Neuronal stem cell (in vitro differentiated cells): ENCODE results near the gene CGB7.

Experiments used
- DNase-seq: peaks from one replicate; pipeline ENCODE4 v3.0.0-alpha.2; 2013; ENCODE audit warnings: low spot score
- H2AFZ ChIP-seq: one replicate; pipeline ENCODE4 v1.6.1; 2013; ENCODE audit warnings: mild to moderate bottlenecking, low read length, inconsistent platforms
- H2AK5ac ChIP-seq: 2 replicates; pipeline ENCODE4 v1.6.1; 2013; ENCODE audit warnings: low read depth, mild to moderate bottlenecking, inconsistent platforms, low read length, moderate library complexity, mixed read lengths
- H2BK120ac ChIP-seq: 2 replicates; pipeline ENCODE4 v1.6.1; 2013; ENCODE audit warnings: low read depth, mild to moderate bottlenecking, inconsistent platforms, low read length, moderate library complexity, mixed read lengths
- H2BK12ac ChIP-seq: one replicate; pipeline ENCODE4 v1.6.1; 2013; ENCODE audit warnings: low read length, inconsistent platforms
- H2BK15ac ChIP-seq: 2 replicates; pipeline ENCODE4 v1.6.1; 2013; ENCODE audit warnings: mild to moderate bottlenecking, low read length, inconsistent platforms, mixed read lengths
- H2BK5ac ChIP-seq: one replicate; pipeline ENCODE4 v1.6.1; 2013; ENCODE audit warnings: inconsistent platforms, mild to moderate bottlenecking, low read length, moderate library complexity
- H3K14ac ChIP-seq: one replicate; pipeline ENCODE4 v1.6.1; 2013; ENCODE audit warnings: low read length, inconsistent platforms
- H3K18ac ChIP-seq: 2 replicates; pipeline ENCODE4 v1.6.1; 2013; ENCODE audit warnings: low read length, inconsistent platforms
- H3K23ac ChIP-seq: 2 replicates; pipeline ENCODE4 v1.6.1; 2013; ENCODE audit warnings: low read depth, mild to moderate bottlenecking, mixed read lengths, low read length, inconsistent platforms; ENCODE audit not compliant: poor library complexity
- H3K27ac ChIP-seq: replicated peaks from 3 replicates; pipeline ENCODE4 v1.5.1; 2013; ENCODE audit warnings: low read length, inconsistent platforms
- H3K27me3 ChIP-seq, 3 experiments: 2 replicates each; pipeline ENCODE4 v1.6.1; 2013; ENCODE audit warnings: low read length in 3 of 3, mild to moderate bottlenecking in 2 of 3, inconsistent platforms in 1 of 3, low read depth in 1 of 3, mixed read lengths in 1 of 3, moderate library complexity in 1 of 3; ENCODE audit not compliant: control insufficient read depth in 3 of 3, insufficient read depth in 3 of 3
- H3K36me3 ChIP-seq, 2 donors: replicated peaks in 1 of 2; 2 replicates each; pipeline ENCODE4 v1.6.1; 2013; ENCODE audit warnings: low read length in 2 of 2; ENCODE audit not compliant: control insufficient read depth in 2 of 2, insufficient read depth in 2 of 2
- H3K4ac ChIP-seq: 2 replicates; pipeline ENCODE4 v1.6.1; 2013; ENCODE audit warnings: inconsistent platforms, mild to moderate bottlenecking, low read length, moderate library complexity
- H3K4me1 ChIP-seq, 2 donors: 1 replicate in 1 of 2; 2 replicates in 1 of 2; pipeline ENCODE4 v1.6.1; 2013; ENCODE audit warnings: low read length in 2 of 2, low read depth in 1 of 2; ENCODE audit not compliant: control insufficient read depth in 2 of 2, insufficient read depth in 1 of 2
- H3K4me2 ChIP-seq: one replicate; pipeline ENCODE4 v1.6.1; 2013; ENCODE audit warnings: mild to moderate bottlenecking, low read length, inconsistent platforms; ENCODE audit not compliant: insufficient read depth, poor library complexity, severe bottlenecking
- H3K4me3 ChIP-seq, 2 donors: 2 replicates each; pipeline ENCODE4 v1.5.1; 2013; ENCODE audit warnings: low read length in 2 of 2, mild to moderate bottlenecking in 2 of 2, inconsistent platforms in 1 of 2, moderate library complexity in 1 of 2
- H3K79me1 ChIP-seq: one replicate; pipeline ENCODE4 v1.6.1; 2013; ENCODE audit warnings: low read depth, mild to moderate bottlenecking, inconsistent platforms, low read length, moderate library complexity
- H3K9ac ChIP-seq: one replicate; pipeline ENCODE4 v1.6.1; 2013; ENCODE audit warnings: mild to moderate bottlenecking, low read depth, low read length, inconsistent platforms; ENCODE audit not compliant: poor library complexity
- H3K9me3 ChIP-seq, 2 donors: replicated peaks in 1 of 2; 2 replicates each; pipeline versions ENCODE3 to v1.6.1; 2013; ENCODE audit warnings: low read length in 2 of 2, mild to moderate bottlenecking in 2 of 2, inconsistent platforms in 1 of 2, low read depth in 1 of 2, mixed read lengths in 1 of 2, moderate library complexity in 1 of 2; ENCODE audit not compliant: control insufficient read depth in 2 of 2, insufficient read depth in 1 of 2
- H4K8ac ChIP-seq: one replicate; pipeline ENCODE4 v1.6.1; 2013; ENCODE audit warnings: low read depth, mild to moderate bottlenecking, inconsistent platforms, low read length, moderate library complexity
- H4K91ac ChIP-seq: one replicate; pipeline ENCODE4 v1.6.1; 2013; ENCODE audit warnings: low read length, low read depth, mild to moderate bottlenecking, inconsistent platforms; ENCODE audit not compliant: poor library complexity
- WGBS, 2 donors: extraction: QIAGEN DNeasy Blood & Tissue Kit; methylation state at CpG; one replicate each; pipeline ENCODE4 v1.1.7; 2013; ENCODE audit warnings: missing lambda C conversion rate in 2 of 2, mixed read lengths in 1 of 2; ENCODE audit not compliant: insufficient read length in 2 of 2, insufficient replicate concordance in 1 of 2; ENCODE audit errors: extremely low coverage in 2 of 2; 5-methylcytosine and 5-hydroxymethylcytosine counted together

Gene CGB7

GRCh38 chr19:49073514-49074378 lies 16.2 kb upstream of the CGB7 start:
- WGBS, 2 donors = no CpG with 5 or more reads among the region's 23 CpGs
- H3K9me3 ChIP-seq = peaks cover 12 to 17% of the 10 kb centered on the region in 2 donors
- no peak overlapping the region for H3K14ac ChIP-seq
- no peak overlapping the region for H3K4me2 ChIP-seq
- no peak overlapping the region for H2AK5ac ChIP-seq
- no peak overlapping the region for H2BK12ac ChIP-seq
- H3K4ac ChIP-seq = no peak overlapping the region
- no peak overlapping the region for H2BK120ac ChIP-seq
- H3K23ac ChIP-seq = no peak overlapping the region
- H3K4me1 ChIP-seq = no peaks in the 10 kb centered on the region
- H3K36me3 ChIP-seq = no peaks in the 10 kb centered on the region
- H3K9ac ChIP-seq = no peak overlapping the region
- peaks cover 17 to 52% (median 50%) of the 10 kb centered on the region in 3 experiments for H3K27me3 ChIP-seq
- H3K27ac ChIP-seq = no peak overlapping the region
- H2BK15ac ChIP-seq = no peak overlapping the region
- no peak overlapping the region for H2AFZ ChIP-seq
- no peak overlapping the region for H3K18ac ChIP-seq
- DNase-seq = no peak
- H3K4me3 ChIP-seq = no peak overlapping the region
- no peak overlapping the region for H4K8ac ChIP-seq
- H4K91ac ChIP-seq = no peak overlapping the region
- H3K79me1 ChIP-seq = no peaks in the 10 kb centered on the region
- H2BK5ac ChIP-seq = no peak overlapping the region

GRCh38 chr19:49071860-49072547 lies 14.5 kb upstream of the CGB7 start:
- Histone ChIP-seq H4K91ac (no peak overlapping the region), H3K27ac (no peak overlapping the region), H2BK15ac (no peak overlapping the region), H2BK5ac (no peak overlapping the region), H2BK12ac (no peak overlapping the region), H3K4me2 (peak overlapping the region; percentile 11), H2AK5ac (peak overlapping the region; percentile 90), H3K18ac (peak overlapping the region; percentile 87), H2BK120ac (no peak overlapping the region), H3K14ac (peak overlapping the region; percentile 8), H3K9ac (peak overlapping the region; percentile 30), H3K36me3 (no peaks in the 10 kb centered on the region), H3K23ac (peak overlapping the region; percentile 96), H3K4me3 (peak overlapping the region in 1 of 2 donors; percentile 0), H3K79me1 (no peaks in the 10 kb centered on the region), H3K9me3 (peaks cover 12 to 17% of the 10 kb centered on the region in 2 donors), H3K4me1 (no peaks in the 10 kb centered on the region), H3K27me3 (peaks cover 17 to 63% (median 54%) of the 10 kb centered on the region in 3 experiments), H4K8ac (no peak overlapping the region), H2AFZ (peak overlapping the region; percentile 79), H3K4ac (no peak overlapping the region)
- WGBS, 2 donors = no CpG with 5 or more reads among the region's 93 CpGs
- DNase-seq = peak; percentile 48

- WGBS, 2 donors = no CpG with 5 or more reads among the region's 21 CpGs
- no peaks in the 10 kb centered on the region for H3K36me3 ChIP-seq
- H3K4me2 ChIP-seq = no peak overlapping the region
These were observed 12.9 kb upstream of the CGB7 start for GRCh38 chr19:49070416-49070815.

GRCh38 chr19:49069026-49069425 lies 11.5 kb upstream of the CGB7 start:
- H2BK5ac ChIP-seq = no peak overlapping the region
- H3K27me3 ChIP-seq = peaks cover 17 to 84% (median 68%) of the 10 kb centered on the region in 3 experiments
- no peak overlapping the region for H2BK120ac ChIP-seq
- H3K4me1 ChIP-seq = peaks cover 9 to 10% of the 10 kb centered on the region in 2 donors
- H3K18ac ChIP-seq = no peak overlapping the region
- H3K9me3 ChIP-seq = peaks cover 12 to 17% of the 10 kb centered on the region in 2 donors
- no peak overlapping the region for H3K23ac ChIP-seq
- H3K27ac ChIP-seq = no peak overlapping the region
- no peak overlapping the region for H2BK15ac ChIP-seq
- no peak overlapping the region for H3K4me3 ChIP-seq
- no peak overlapping the region for H3K4ac ChIP-seq
- no peak overlapping the region for H3K4me2 ChIP-seq
- no peak overlapping the region for H2AFZ ChIP-seq
- no peak overlapping the region for H4K91ac ChIP-seq
- H3K14ac ChIP-seq = no peak overlapping the region
- no CpG with 5 or more reads among the region's 9 CpGs for WGBS, 2 donors
- H4K8ac ChIP-seq = no peak overlapping the region
- peak overlapping the region; percentile 20 for H2AK5ac ChIP-seq
- H3K79me1 ChIP-seq = no peaks in the 10 kb centered on the region
- no peak overlapping the region for H2BK12ac ChIP-seq
- no peak overlapping the region for H3K9ac ChIP-seq
- DNase-seq = no peak
- H3K36me3 ChIP-seq = no peaks in the 10 kb centered on the region

More at GRCh38 chr19:49070416-49070815, 12.9 kb upstream of the CGB7 start:
- Histone ChIP-seq H2AFZ (no peak overlapping the region), H3K4me3 (no peak overlapping the region), H3K23ac (no peak overlapping the region), H3K9me3 (peaks cover 12 to 17% of the 10 kb centered on the region in 2 donors), H2BK120ac (no peak overlapping the region), H3K4me1 (peaks cover 2 to 5% of the 10 kb centered on the region in 2 donors), H3K4ac (no peak overlapping the region), H3K18ac (no peak overlapping the region), H2AK5ac (peak overlapping the region; percentile 30), H2BK5ac (no peak overlapping the region), H2BK12ac (no peak overlapping the region), H4K8ac (no peak overlapping the region), H3K27me3 (peaks cover 17 to 79% (median 69%) of the 10 kb centered on the region in 3 experiments), H4K91ac (no peak overlapping the region), H2BK15ac (peak overlapping the region; percentile 12), H3K14ac (peak overlapping the region; percentile 71), H3K79me1 (no peaks in the 10 kb centered on the region), H3K27ac (no peak overlapping the region), H3K9ac (no peak overlapping the region)
- no peak for DNase-seq
